Neural crest cell (in vitro differentiated cells): ENCODE measurements around the gene UGT2A2. TPM values are rescaled to one million over a fixed set of nuclear protein-coding genes. Genes with fewer than 3 reads are reported as not detected.

ENCODE experiments used
- DNase-seq: peaks from one replicate; pipeline ENCODE4 v3.0.0; 2021; ENCODE audit warnings: low read depth, mixed read lengths, low spot score
- H3K27ac Mint-ChIP-seq: one replicate; pipeline ENCODE4 v1.8.0; 2021; ENCODE audit warnings: mild to moderate bottlenecking, mixed read lengths; ENCODE audit not compliant: unreplicated experiment
- H3K27me3 Mint-ChIP-seq: 2 replicates; pipeline ENCODE4 v1.8.0; 2021; ENCODE audit warnings: low read depth, mild to moderate bottlenecking, mixed read lengths
- H3K36me3 Mint-ChIP-seq: 2 replicates; pipeline ENCODE4 v1.8.0; 2021; ENCODE audit warnings: low read depth, mild to moderate bottlenecking, mixed read lengths
- H3K4me1 Mint-ChIP-seq: 2 replicates; pipeline ENCODE4 v1.8.0; 2021; ENCODE audit warnings: mixed read lengths
- H3K4me3 Mint-ChIP-seq: one replicate; pipeline ENCODE4 v1.8.0; 2021; ENCODE audit warnings: mild to moderate bottlenecking, mixed read lengths
- H3K9me3 Mint-ChIP-seq: 2 replicates; pipeline ENCODE4 v1.8.0; 2021; ENCODE audit warnings: mixed read lengths
- total RNA-seq: library from RNA; stranded (reverse); gene quantifications from 2 replicates; pipeline ENCODE4 v1.2.1, GENCODE V29; 2021
- TF ChIP-seq, protein P1 (sequence below): fragments of 200-600 bp; sonication (generic); conservative IDR thresholded peaks from 2 replicates; pipeline ENCODE4 v1.5.0; 2021; ENCODE audit warnings: antibody characterized with exemption, mild to moderate bottlenecking

Gene UGT2A2
- total RNA-seq, 1 donor from 2014 or later, result not detected

DNA sequence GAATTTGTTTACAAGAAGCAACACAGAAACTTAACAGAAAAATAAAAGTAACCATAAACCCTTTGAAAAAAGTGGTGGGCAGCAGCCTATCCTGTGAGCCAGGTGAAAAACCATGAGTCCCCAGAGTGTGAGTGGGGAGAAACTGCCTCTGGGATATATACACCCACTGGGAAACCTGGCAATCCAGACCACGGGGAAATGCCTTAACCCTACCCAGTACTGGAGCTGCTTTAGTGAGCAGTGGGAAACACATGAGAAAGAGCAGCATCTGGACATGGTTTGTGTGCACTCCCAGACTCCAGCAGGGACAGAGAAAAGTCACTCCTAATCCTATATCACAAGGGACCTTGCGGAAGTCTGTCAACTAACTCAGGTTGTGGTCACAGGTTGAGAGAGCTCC lies 39.4 kb downstream of the UGT2A2 start:
- H3K9me3 Mint-ChIP-seq, result no peaks in the 10 kb centered on the region
- no peak overlapping the region for H3K27ac Mint-ChIP-seq
- no peak for DNase-seq
- TF ChIP-seq, protein P1, sequence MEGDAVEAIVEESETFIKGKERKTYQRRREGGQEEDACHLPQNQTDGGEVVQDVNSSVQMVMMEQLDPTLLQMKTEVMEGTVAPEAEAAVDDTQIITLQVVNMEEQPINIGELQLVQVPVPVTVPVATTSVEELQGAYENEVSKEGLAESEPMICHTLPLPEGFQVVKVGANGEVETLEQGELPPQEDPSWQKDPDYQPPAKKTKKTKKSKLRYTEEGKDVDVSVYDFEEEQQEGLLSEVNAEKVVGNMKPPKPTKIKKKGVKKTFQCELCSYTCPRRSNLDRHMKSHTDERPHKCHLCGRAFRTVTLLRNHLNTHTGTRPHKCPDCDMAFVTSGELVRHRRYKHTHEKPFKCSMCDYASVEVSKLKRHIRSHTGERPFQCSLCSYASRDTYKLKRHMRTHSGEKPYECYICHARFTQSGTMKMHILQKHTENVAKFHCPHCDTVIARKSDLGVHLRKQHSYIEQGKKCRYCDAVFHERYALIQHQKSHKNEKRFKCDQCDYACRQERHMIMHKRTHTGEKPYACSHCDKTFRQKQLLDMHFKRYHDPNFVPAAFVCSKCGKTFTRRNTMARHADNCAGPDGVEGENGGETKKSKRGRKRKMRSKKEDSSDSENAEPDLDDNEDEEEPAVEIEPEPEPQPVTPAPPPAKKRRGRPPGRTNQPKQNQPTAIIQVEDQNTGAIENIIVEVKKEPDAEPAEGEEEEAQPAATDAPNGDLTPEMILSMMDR, result no peak
- H3K27me3 Mint-ChIP-seq, result no peaks in the 10 kb centered on the region
- H3K36me3 Mint-ChIP-seq, result no peaks in the 10 kb centered on the region
- no peak overlapping the region for H3K4me3 Mint-ChIP-seq
- no peaks in the 10 kb centered on the region for H3K4me1 Mint-ChIP-seq

DNA sequence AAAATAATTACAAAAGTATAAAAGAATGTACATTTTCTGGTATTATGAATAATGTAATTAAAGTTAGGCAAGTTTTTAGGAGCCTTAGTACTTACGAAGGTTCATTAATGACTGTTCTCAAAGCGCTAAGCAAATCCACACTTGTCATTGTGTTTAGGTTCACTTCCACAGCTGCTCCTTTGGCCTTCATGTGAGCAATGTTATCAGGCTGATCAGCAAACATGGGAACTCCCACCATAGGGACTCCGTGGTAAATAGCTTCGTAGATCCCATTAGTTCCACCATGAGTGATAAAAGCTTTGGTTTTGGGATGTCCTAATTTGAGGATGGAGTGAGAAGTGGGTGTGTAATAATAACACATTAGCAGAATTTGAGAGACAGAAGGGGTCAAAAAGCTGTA lies 45.1 kb downstream of the UGT2A2 start:
- Mint-ChIP-seq H3K9me3 (no peaks in the 10 kb centered on the region), H3K36me3 (no peaks in the 10 kb centered on the region), H3K27me3 (no peaks in the 10 kb centered on the region), H3K4me3 (no peak overlapping the region), H3K27ac (no peak overlapping the region), H3K4me1 (no peaks in the 10 kb centered on the region)
- DNase-seq, result no peak
- TF ChIP-seq, protein P1, result no peak

DNA sequence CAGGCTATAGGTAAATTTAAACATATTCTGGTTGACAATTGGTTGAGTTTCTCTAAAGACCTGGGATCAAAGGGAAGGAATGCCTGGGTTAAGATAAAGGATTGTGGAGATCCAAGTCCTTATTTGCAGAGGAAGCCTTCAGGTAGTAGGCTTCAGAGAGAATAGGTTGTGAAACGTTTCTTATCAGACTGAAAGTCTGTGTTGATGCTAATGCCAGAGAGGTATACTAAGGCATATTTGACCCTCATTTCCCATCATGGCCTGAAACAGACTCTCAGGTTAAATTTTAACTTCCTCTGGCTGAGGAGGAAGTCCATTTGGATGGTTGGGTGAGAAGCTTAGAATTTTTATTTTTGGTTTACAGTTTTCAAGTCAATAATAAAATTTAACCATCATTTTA lies 48.1 kb downstream of the UGT2A2 start:
- H3K4me3 Mint-ChIP-seq, result no peak overlapping the region
- no peaks in the 10 kb centered on the region for H3K9me3 Mint-ChIP-seq
- no peak for DNase-seq
- no peak overlapping the region for H3K27ac Mint-ChIP-seq
- no peaks in the 10 kb centered on the region for H3K4me1 Mint-ChIP-seq
- H3K27me3 Mint-ChIP-seq, result no peaks in the 10 kb centered on the region
- TF ChIP-seq, protein P1, result no peak
- H3K36me3 Mint-ChIP-seq, result no peaks in the 10 kb centered on the region

DNA sequence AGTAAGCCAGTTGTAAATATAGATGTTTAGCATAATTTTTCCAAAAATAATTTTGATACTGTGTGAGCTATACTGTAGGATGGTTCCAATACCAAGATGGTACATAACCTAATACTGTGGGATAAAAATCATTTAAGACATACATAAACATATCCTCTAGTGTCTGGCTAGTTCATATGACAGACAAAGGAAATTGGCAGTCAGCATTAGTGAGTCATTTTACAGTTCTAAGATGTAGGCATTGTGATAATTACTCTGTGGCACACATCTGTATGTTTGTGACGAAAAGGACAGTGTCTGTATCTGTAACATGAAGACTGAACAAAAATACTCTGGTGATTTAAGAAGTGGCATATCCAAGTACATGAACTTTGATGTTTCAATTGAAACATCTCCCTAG lies 49.6 kb downstream of the UGT2A2 start:
- no peaks in the 10 kb centered on the region for H3K27me3 Mint-ChIP-seq
- H3K36me3 Mint-ChIP-seq, result no peaks in the 10 kb centered on the region
- no peaks in the 10 kb centered on the region for H3K4me1 Mint-ChIP-seq
- no peaks in the 10 kb centered on the region for H3K9me3 Mint-ChIP-seq
- H3K4me3 Mint-ChIP-seq, result no peak overlapping the region
- no peak for DNase-seq
- H3K27ac Mint-ChIP-seq, result no peak overlapping the region
- TF ChIP-seq, protein P1, result no peak

DNA sequence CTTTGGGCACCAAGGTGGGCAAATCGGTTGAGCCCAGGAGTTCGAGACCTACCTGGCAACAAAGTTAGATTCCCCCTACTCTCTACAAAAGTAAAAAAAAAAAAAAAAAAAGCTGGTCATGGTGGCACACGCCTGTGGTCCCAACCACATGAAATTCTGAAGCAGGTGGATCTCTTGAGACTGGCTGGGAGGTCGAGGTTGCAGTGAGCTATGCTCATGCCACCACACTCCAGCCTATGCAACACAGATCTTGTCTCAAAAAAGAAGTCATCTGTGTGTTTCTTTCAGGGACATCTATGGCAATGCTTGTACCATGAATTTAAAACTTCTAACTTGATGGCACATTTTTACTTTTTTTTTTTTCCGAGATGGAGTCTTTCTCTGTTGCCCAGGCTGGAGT lies 55.3 kb downstream of the UGT2A2 start:
- Mint-ChIP-seq H3K4me3 (no peak overlapping the region), H3K9me3 (no peaks in the 10 kb centered on the region), H3K27me3 (no peaks in the 10 kb centered on the region), H3K4me1 (no peaks in the 10 kb centered on the region), H3K36me3 (no peaks in the 10 kb centered on the region), H3K27ac (no peak overlapping the region)
- DNase-seq, result no peak
- TF ChIP-seq, protein P1, result no peak

DNA sequence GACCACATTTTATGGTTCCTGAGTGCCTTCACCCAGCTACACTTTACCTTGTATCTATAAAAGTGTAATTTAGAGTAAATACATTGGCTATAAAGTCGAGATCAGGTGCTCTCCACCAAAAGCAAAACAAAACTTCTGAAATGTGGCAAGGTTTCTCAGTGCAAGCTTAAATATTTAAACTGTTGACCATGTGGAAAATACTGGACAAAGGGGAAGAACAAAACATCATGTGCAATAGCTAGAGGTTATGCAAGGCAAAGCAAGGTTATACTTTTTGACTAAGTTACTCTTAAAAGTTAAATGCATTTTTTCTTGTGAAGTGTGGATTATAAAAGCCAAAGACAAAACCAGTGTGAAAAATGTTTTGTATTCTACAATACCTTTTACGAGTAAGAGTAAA lies 55.9 kb downstream of the UGT2A2 start:
- no peak for DNase-seq
- peaks cover 2% of the 10 kb centered on the region for H3K27me3 Mint-ChIP-seq
- no peaks in the 10 kb centered on the region for H3K4me1 Mint-ChIP-seq
- no peaks in the 10 kb centered on the region for H3K9me3 Mint-ChIP-seq
- H3K4me3 Mint-ChIP-seq, result no peak overlapping the region
- H3K27ac Mint-ChIP-seq, result no peak overlapping the region
- TF ChIP-seq, protein P1, result no peak
- no peaks in the 10 kb centered on the region for H3K36me3 Mint-ChIP-seq
